ENCODE results near the gene SPATA3. TPM values are rescaled to one million over a fixed set of nuclear protein-coding genes. Genes with fewer than 3 reads are reported as not detected.

SPATA3 gene
- total and polyA plus RNA-seq, 4 donors = not detected

DNA sequence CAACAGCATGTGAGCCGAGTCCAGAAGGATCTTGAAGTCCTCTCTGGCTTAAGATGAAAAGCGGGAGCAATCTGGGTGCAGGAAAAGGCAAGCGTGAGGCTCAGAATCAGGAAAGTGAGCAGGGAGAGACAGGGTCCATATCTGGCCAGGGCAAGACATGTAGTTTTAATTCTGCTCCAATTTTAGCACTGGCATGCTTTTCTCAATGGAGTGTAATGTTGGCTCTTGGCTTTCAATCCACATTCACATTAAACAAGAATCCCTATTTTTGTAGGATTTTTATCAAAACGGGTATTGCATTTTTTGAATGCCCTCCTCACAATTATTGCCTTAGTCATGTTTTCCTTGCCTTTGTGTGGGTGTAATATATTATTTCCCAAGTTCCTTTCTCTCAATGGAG, 6.0 kb downstream of the SPATA3 start:
- H3K27ac ChIP-seq (ENCODE audit: low read depth in 1 of 2, low read length in 2 of 2) = no peak overlapping the region
- no peak for TF ChIP-seq HNF4A (conservative IDR thresholded peaks at IDR 0.05)
- TF ChIP-seq, protein P1, sequence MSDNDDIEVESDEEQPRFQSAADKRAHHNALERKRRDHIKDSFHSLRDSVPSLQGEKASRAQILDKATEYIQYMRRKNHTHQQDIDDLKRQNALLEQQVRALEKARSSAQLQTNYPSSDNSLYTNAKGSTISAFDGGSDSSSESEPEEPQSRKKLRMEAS (IDR thresholded peaks at IDR 0.05) = no peak
- TF ChIP-seq SP1 (IDR thresholded peaks at IDR 0.05) = no peak
- no peak for TF ChIP-seq TAF1 (conservative IDR thresholded peaks at IDR 0.05)
- TF ChIP-seq, protein P2, sequence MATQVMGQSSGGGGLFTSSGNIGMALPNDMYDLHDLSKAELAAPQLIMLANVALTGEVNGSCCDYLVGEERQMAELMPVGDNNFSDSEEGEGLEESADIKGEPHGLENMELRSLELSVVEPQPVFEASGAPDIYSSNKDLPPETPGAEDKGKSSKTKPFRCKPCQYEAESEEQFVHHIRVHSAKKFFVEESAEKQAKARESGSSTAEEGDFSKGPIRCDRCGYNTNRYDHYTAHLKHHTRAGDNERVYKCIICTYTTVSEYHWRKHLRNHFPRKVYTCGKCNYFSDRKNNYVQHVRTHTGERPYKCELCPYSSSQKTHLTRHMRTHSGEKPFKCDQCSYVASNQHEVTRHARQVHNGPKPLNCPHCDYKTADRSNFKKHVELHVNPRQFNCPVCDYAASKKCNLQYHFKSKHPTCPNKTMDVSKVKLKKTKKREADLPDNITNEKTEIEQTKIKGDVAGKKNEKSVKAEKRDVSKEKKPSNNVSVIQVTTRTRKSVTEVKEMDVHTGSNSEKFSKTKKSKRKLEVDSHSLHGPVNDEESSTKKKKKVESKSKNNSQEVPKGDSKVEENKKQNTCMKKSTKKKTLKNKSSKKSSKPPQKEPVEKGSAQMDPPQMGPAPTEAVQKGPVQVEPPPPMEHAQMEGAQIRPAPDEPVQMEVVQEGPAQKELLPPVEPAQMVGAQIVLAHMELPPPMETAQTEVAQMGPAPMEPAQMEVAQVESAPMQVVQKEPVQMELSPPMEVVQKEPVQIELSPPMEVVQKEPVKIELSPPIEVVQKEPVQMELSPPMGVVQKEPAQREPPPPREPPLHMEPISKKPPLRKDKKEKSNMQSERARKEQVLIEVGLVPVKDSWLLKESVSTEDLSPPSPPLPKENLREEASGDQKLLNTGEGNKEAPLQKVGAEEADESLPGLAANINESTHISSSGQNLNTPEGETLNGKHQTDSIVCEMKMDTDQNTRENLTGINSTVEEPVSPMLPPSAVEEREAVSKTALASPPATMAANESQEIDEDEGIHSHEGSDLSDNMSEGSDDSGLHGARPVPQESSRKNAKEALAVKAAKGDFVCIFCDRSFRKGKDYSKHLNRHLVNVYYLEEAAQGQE (IDR thresholded peaks at IDR 0.05) = no peak
- no peak for TF ChIP-seq NR2F2 (IDR thresholded peaks at IDR 0.05)
- TF ChIP-seq, protein P3, sequence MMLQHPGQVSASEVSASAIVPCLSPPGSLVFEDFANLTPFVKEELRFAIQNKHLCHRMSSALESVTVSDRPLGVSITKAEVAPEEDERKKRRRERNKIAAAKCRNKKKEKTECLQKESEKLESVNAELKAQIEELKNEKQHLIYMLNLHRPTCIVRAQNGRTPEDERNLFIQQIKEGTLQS (IDR thresholded peaks at IDR 0.05) = no peak
- TF ChIP-seq JUND (IDR thresholded peaks at IDR 0.05) = no peak
- TF ChIP-seq, protein P4, sequence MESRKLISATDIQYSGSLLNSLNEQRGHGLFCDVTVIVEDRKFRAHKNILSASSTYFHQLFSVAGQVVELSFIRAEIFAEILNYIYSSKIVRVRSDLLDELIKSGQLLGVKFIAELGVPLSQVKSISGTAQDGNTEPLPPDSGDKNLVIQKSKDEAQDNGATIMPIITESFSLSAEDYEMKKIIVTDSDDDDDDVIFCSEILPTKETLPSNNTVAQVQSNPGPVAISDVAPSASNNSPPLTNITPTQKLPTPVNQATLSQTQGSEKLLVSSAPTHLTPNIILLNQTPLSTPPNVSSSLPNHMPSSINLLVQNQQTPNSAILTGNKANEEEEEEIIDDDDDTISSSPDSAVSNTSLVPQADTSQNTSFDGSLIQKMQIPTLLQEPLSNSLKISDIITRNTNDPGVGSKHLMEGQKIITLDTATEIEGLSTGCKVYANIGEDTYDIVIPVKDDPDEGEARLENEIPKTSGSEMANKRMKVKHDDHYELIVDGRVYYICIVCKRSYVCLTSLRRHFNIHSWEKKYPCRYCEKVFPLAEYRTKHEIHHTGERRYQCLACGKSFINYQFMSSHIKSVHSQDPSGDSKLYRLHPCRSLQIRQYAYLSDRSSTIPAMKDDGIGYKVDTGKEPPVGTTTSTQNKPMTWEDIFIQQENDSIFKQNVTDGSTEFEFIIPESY (IDR thresholded peaks at IDR 0.05) = no peak
- no peak for TF ChIP-seq FOXA1 (IDR thresholded peaks at IDR 0.05)
- no peak for TF ChIP-seq RXRA (IDR thresholded peaks at IDR 0.05)
- TF ChIP-seq YY1 (IDR thresholded peaks at IDR 0.05) = no peak
- no peak for TF ChIP-seq HNF4G (IDR thresholded peaks at IDR 0.05)
- no peak for TF ChIP-seq FOXA2 (IDR thresholded peaks at IDR 0.05)
- TF ChIP-seq, protein P5, sequence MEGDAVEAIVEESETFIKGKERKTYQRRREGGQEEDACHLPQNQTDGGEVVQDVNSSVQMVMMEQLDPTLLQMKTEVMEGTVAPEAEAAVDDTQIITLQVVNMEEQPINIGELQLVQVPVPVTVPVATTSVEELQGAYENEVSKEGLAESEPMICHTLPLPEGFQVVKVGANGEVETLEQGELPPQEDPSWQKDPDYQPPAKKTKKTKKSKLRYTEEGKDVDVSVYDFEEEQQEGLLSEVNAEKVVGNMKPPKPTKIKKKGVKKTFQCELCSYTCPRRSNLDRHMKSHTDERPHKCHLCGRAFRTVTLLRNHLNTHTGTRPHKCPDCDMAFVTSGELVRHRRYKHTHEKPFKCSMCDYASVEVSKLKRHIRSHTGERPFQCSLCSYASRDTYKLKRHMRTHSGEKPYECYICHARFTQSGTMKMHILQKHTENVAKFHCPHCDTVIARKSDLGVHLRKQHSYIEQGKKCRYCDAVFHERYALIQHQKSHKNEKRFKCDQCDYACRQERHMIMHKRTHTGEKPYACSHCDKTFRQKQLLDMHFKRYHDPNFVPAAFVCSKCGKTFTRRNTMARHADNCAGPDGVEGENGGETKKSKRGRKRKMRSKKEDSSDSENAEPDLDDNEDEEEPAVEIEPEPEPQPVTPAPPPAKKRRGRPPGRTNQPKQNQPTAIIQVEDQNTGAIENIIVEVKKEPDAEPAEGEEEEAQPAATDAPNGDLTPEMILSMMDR (IDR thresholded peaks at IDR 0.05; ENCODE audit: low read depth, low read length, missing input control) = no peak
- TF ChIP-seq GABPA (IDR thresholded peaks at IDR 0.05 in 1 of 2, conservative IDR thresholded peaks at IDR 0.05 in 1 of 2) = no peak
- no peak for TF ChIP-seq RAD21 (IDR thresholded peaks at IDR 0.05)
- TF ChIP-seq EGR1 (IDR thresholded peaks at IDR 0.05; ENCODE audit: low read depth in 2 of 2) = no peak
- no peaks in the 10 kb centered on the region for H3K36me3 ChIP-seq (ENCODE audit: control insufficient read depth in 4 of 4, insufficient read depth in 3 of 4, low read depth in 1 of 4, low read length in 3 of 4)
- H3K27me3 ChIP-seq (ENCODE audit: control insufficient read depth in 4 of 4, insufficient read depth in 4 of 4, low read length in 3 of 4) = no peaks in the 10 kb centered on the region
- H3K9ac ChIP-seq (ENCODE audit: low read depth in 1 of 2, low read length in 2 of 2) = no peak overlapping the region
- H3K9me3 ChIP-seq (ENCODE audit: control insufficient read depth in 4 of 4, low read length in 3 of 4) = no peaks in the 10 kb centered on the region
- H3K4me1 ChIP-seq (ENCODE audit: control insufficient read depth in 4 of 4, insufficient read depth in 4 of 4, low read length in 3 of 4) = peaks cover 0 to 10% (median 0%) of the 10 kb centered on the region in 4 donors
- H3K4me3 ChIP-seq (ENCODE audit: low read depth in 1 of 3, low read length in 3 of 3) = no peak overlapping the region
- 62% methylated on average over 4 of the region's 4 CpGs for WGBS
- no peak for DNase-seq (ENCODE audit: low spot score)

Data from liver (tissue), 9 donors.